NCI-H128 (cell line): Measurements from ENCODE around the gene NDUFS2.
A peak's percentile ranks its signal among the peaks of the same experiment; 100 is the strongest.

Source experiments
- DNase-seq: peaks from one replicate; lab custom pipeline; 2025; ENCODE audit not compliant: unreplicated experiment; lab: John Stamatoyannopoulos, UW

NDUFS2 gene

GRCh38 chr1:161201836-161202712 is at the start of gene NDUFS2:
NDUFS2 (plus strand) TSS chr1:161202367; CDS start chr1:161202386, 19 bp downstream.
- DNase-seq = peak; percentile 99

- DNase-seq = no peak
Observed at GRCh38 chr1:161153176-161153575, 49.0 kb upstream of the NDUFS2 start.

GRCh38 chr1:161153682-161154337 is 48.4 kb upstream of the NDUFS2 start, which contains the start of gene UFC1:
UFC1 (plus strand) TSS chr1:161153978; CDS start chr1:161153998, 20 bp downstream.
- peak; percentile 73 for DNase-seq

GRCh38 chr1:161157867-161158266 is 44.3 kb upstream of the NDUFS2 start:
- DNase-seq = no peak

GRCh38 chr1:161158316-161159010 is 43.7 kb upstream of the NDUFS2 start:
- no peak for DNase-seq

- peak; percentile 91 for DNase-seq
Observed at GRCh38 chr1:161159087-161159912, 42.9 kb upstream of the NDUFS2 start, which contains the start of gene USP21. USP21 (plus strand) TSS chr1:161159500; CDS start chr1:161160641, 1,141 bp downstream.

GRCh38 chr1:161159913-161160243 is 42.3 kb upstream of the NDUFS2 start:
- no peak for DNase-seq

- no peak for DNase-seq
Observed at GRCh38 chr1:161160671-161161145, 41.5 kb upstream of the NDUFS2 start.

- DNase-seq = no peak
Observed at GRCh38 chr1:161161652-161162051, 40.5 kb upstream of the NDUFS2 start.

- DNase-seq = no peak
Observed at GRCh38 chr1:161162052-161162451, 40.1 kb upstream of the NDUFS2 start.

- no peak for DNase-seq
Observed at GRCh38 chr1:161162806-161163205, 39.4 kb upstream of the NDUFS2 start.

- DNase-seq = no peak
Observed at GRCh38 chr1:161163793-161164192, 38.4 kb upstream of the NDUFS2 start.

GRCh38 chr1:161164901-161165610 is 37.1 kb upstream of the NDUFS2 start:
- no peak for DNase-seq

GRCh38 chr1:161165742-161166668 is 36.2 kb upstream of the NDUFS2 start, which contains the start of gene PPOX:
PPOX (plus strand) TSS chr1:161166426; CDS start chr1:161166848, 422 bp downstream.
- peak; percentile 94 for DNase-seq

- no peak for DNase-seq
Observed at GRCh38 chr1:161166669-161167548, 35.3 kb upstream of the NDUFS2 start.

GRCh38 chr1:161168906-161169305 is 33.3 kb upstream of the NDUFS2 start:
- DNase-seq = no peak

- DNase-seq = no peak
Observed at GRCh38 chr1:161171191-161171590, 31.0 kb upstream of the NDUFS2 start.

- DNase-seq = no peak
Observed at GRCh38 chr1:161171696-161172095, 30.5 kb upstream of the NDUFS2 start.
